GM19099 (cell line): ENCODE results near the gene GPR82.

Experiments used
- POLR2A ChIP-seq: IDR thresholded peaks from 3 replicates; pipeline ENCODE4 v1.6.1; 2011; ENCODE audit warnings: low read depth; ENCODE audit not compliant: insufficient read length; ENCODE audit errors: extremely low read depth

Gene GPR82

DNA sequence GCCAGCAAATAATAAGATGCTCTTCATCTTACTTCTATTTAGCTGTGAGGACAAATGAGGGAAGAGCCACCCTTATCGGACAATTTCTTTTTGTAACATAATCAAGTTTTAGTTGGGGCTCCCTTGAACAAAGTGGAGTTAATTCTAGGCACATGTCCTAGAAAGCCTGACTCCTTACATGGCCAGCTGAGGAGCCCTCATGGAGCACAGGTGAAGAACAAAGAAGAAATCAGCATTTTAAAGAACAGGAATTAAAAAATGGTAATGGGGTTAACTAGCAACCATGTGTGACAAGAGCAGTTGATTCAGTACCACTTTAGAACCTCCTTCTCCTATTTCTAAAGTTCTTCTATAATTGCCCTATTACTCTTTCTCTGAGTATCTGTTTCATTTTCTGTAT, 15.9 kb downstream of the GPR82 start:
- no peak for TF ChIP-seq POLR2A

DNA sequence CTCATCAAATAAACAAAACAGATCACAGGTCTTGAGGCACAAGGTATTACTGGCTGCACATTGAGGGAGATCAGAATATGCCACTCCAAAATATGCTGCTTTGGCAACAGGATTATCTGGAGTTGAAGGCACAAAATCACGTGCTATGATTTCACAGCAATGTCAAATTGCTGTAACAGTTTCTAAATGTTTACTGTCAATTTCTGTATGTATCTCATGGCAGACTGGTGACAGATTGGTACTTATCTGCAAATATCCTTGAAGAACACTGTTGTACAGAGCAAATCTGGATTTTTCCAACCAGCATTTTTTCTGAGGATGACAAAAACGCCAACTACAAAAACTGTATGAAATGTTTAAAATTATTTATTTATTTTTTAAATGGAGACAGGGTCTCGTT, 26.7 kb downstream of the GPR82 start:
- no peak for TF ChIP-seq POLR2A

DNA sequence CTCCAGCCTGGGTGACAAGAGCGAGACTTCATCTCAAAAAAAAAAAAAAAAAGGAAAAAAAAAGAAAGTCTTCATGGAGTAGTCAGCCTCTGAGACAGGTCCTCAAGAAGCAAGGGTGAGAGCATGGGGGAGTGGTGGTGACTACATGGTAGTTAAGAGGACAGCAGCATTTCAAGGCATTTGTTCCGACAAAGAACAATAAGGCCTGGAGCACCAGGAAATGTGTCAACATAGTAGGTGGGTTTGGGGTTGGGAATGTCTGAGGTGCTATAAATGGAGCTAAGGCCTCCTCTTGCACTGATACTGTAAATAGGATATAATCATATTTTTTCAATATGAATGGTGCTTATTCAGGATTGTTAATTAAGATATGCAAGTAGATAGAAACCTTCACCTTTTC, 34.4 kb downstream of the GPR82 start:
- TF ChIP-seq POLR2A: no peak

DNA sequence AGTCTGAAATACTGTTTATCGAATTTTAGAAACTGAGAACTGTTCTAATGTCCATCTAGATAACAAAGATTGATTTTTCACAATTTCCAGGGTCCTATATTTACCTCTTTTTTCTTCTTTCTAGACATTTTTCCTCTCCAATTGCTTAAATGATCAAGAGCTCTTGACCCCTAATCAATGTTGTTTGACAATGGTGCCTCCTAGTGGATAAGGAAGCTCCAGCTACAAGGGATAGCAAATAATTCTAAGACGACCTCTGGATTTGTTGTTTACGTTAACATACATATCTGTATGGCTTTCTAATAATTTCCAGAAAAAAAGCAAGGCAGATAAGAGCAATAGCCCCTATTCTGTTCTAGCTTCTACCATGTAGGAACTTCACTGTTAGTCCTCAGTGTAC, 35.8 kb downstream of the GPR82 start:
- TF ChIP-seq POLR2A: no peak

DNA sequence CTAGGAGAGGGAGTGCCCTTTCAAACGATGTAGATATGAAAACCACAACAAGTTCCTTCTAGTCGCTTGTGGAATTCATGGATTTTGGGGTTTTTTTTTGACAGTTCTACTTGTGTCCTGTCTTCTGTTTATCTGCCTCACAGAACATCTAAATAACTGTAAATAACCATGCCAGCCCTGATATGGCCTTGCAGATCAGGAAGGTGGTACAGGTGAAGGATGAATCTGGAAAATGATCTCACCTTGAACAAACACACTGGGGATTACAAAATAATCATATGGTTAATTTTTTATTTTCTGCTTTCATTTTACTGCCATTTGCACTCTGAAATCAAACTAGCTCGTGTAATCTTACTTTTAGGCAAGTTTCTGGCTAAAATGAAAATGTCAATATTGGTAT, 37.2 kb downstream of the GPR82 start:
- TF ChIP-seq POLR2A: no peak

DNA sequence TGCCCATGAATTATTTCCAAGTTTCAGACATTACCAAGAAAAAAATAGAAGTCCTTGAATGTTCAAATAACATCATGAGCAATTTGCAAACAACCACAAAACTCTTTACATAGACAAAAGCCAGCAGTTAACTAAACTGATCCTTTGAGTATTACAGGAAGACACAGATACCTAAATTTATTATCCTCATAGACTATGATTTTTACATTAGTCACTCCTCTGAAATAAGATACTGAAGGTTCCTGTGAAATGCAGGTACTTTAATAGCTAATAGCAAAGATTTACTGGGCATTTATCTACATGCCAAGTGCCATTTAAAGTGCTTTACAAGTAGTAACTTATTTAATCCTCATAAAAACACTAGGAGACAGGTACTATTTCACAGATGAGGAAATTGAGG, 37.7 kb downstream of the GPR82 start:
- TF ChIP-seq POLR2A: no peak

DNA sequence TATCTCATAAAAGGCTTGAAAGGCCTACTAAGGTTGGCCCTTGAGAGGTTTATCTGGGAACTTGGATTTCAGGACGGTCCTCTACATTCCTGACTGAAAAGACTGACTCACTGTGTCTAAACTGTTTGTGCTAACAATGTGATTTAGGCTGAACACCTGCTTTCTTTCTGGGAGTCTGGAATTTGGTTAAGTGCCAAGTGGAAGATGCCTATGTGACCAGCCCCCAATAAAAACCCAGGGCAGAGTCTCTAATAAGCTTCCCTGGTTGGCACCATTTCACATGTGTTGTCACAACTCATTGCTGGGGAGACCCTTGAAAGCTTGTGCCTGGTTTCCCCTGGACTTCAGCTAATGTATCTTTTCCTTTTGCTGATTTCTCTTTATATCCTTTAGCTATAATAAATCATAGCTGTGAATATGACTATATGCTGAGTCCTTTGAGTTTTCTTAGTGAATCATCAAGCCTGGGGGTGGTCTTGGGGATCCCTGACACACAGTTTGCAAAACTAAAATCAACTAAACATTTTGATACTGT, 55.1 kb downstream of the GPR82 start:
- no peak for TF ChIP-seq POLR2A
